ENCODE results near the gene INPP5J. TPM values are rescaled to one million over a fixed set of nuclear protein-coding genes. Genes with fewer than 3 reads are reported as not detected.

INPP5J gene
- total RNA-seq, 1 experiment from 2014 or later, result 6.2 TPM

GRCh38 chr22:31099841-31100761 lies 22.7 kb upstream of the INPP5J start:
- ChIA-PET POLR2A (interaction anchor here (0.7 kb wide), 1 partner anchor 15 kb away, joined by 3 read pairs; no protein-coding TSS in a partner anchor), CTCF (interaction anchor here (2.0 to 21.8 kb wide), 2 partner anchors 6 to 15 kb away, joined by 31 to 363 read pairs; partner anchors contain the start of gene SELENOM)
- DNase-seq (ENCODE audit: low spot score) (no peak), ATAC-seq (no peak)
- H3K36me3 Mint-ChIP-seq, result no peaks in the 10 kb centered on the region; the same call in 1 of the 2 replicates
- TF ChIP-seq PRDM15 (CRISPR knock-in tag; IDR thresholded peaks at IDR 0.05) (no peak), ZBTB21 (CRISPR knock-in tag; IDR thresholded peaks at IDR 0.05; ENCODE audit: borderline replicate concordance) (no peak), RORB (CRISPR knock-in tag; IDR thresholded peaks at IDR 0.05) (no peak), ZNF416 (CRISPR knock-in tag; IDR thresholded peaks at IDR 0.05) (no peak)
- H3K9me3 Mint-ChIP-seq, result no peaks in the 10 kb centered on the region
- H3K27me3 Mint-ChIP-seq (ENCODE audit: low read depth), result peaks cover 17% of the 10 kb centered on the region
- H3K4me1 Mint-ChIP-seq, result peaks cover 18% of the 10 kb centered on the region
- H3K4me3 Mint-ChIP-seq, result no peak overlapping the region
- H3K27ac Mint-ChIP-seq, result no peak overlapping the region

- Mint-ChIP-seq H3K4me1 (peaks cover 23% of the 10 kb centered on the region), H3K27ac (0 out of 2 replicates have a peak overlapping the region, but pooled peaks have one; percentile 41), H3K36me3 (no peaks in the 10 kb centered on the region; the same call in 1 of the 2 replicates), H3K4me3 (no peak overlapping the region), H3K9me3 (no peaks in the 10 kb centered on the region), H3K27me3 (ENCODE audit: low read depth) (peaks cover 25% of the 10 kb centered on the region)
- ChIA-PET POLR2A (no interaction called here), CTCF (interaction anchor here (9.1 kb wide), 1 partner anchor 12 kb away, joined by 363 read pairs; the partner anchor contains the start of gene SMTN)
- ATAC-seq (no peak), DNase-seq (ENCODE audit: low spot score) (no peak)
- TF ChIP-seq ZNF396 (CRISPR knock-in tag; IDR thresholded peaks at IDR 0.05; ENCODE audit: borderline replicate concordance) (no peak), JAZF1 (CRISPR knock-in tag; IDR thresholded peaks at IDR 0.05) (no peak), CREM (CRISPR knock-in tag; IDR thresholded peaks at IDR 0.05) (no peak), GABPB1 (CRISPR knock-in tag; IDR thresholded peaks at IDR 0.05) (no peak), CTCF (IDR thresholded peaks at IDR 0.05) (no peak), ATF2 (CRISPR knock-in tag; IDR thresholded peaks at IDR 0.05; ENCODE audit: borderline replicate concordance, low read depth) (no peak), ZNF416 (CRISPR knock-in tag; IDR thresholded peaks at IDR 0.05) (no peak), ZNF219 (CRISPR knock-in tag; IDR thresholded peaks at IDR 0.05; ENCODE audit: borderline replicate concordance) (no peak), ZSCAN18 (CRISPR knock-in tag; IDR thresholded peaks at IDR 0.05) (no peak), SMAD4 (CRISPR knock-in tag; IDR thresholded peaks at IDR 0.05) (no peak), ZNF532 (CRISPR knock-in tag; IDR thresholded peaks at IDR 0.05; ENCODE audit: borderline replicate concordance) (no peak), SMAD3 (CRISPR knock-in tag; IDR thresholded peaks at IDR 0.05; ENCODE audit: borderline replicate concordance) (no peak), NFE2L1 (CRISPR knock-in tag; IDR thresholded peaks at IDR 0.05) (no peak)
These were observed 21.8 kb upstream of the INPP5J start for GRCh38 chr22:31100762-31101525.

Measured in WTC11 (cell line).